Measurements from ENCODE around the gene DNAJB9.
"Not testable (repeated sequence)": the region's sequence is repeated elsewhere in the genome, so short reads cannot be mapped to it uniquely, and the experiment has no call there.

Gene DNAJB9

DNA sequence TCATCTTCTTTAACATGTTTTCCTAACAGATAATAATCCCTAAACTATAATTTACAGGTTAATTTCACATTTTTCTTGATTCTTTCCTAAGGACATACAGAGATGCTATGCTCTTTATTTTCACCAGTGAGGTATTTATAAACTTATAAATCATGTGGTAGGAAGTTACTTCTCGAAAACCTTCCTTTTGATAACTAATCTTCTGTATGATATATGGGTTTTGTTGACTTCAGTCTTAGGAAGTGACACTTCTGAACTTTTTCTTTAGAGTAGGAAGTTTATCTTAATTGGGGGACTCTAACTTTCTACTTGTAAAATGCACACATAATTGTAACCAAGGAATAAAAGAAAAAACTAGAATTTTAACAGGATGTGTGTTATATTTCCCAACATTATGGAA, 33.9 kb upstream of the DNAJB9 start:
- H3K4me2 ChIP-seq: no peak overlapping the region; the same call in 1 of the 2 replicates
- no peak for TF ChIP-seq Cebpa-rat (IDR thresholded peaks at IDR 0.05)
- H3K36me3 ChIP-seq: no peaks in the 10 kb centered on the region
- H3K9me3 ChIP-seq: no peaks in the 10 kb centered on the region
- H3K27me3 ChIP-seq: no peaks in the 10 kb centered on the region
- no peak overlapping the region for H3K9ac ChIP-seq
- H4K20me1 ChIP-seq: no peaks in the 10 kb centered on the region
- H3K4me1 ChIP-seq: peaks cover 10% of the 10 kb centered on the region
- no peak overlapping the region for H3K27ac ChIP-seq
- no peak overlapping the region for H3K4me3 ChIP-seq

DNA sequence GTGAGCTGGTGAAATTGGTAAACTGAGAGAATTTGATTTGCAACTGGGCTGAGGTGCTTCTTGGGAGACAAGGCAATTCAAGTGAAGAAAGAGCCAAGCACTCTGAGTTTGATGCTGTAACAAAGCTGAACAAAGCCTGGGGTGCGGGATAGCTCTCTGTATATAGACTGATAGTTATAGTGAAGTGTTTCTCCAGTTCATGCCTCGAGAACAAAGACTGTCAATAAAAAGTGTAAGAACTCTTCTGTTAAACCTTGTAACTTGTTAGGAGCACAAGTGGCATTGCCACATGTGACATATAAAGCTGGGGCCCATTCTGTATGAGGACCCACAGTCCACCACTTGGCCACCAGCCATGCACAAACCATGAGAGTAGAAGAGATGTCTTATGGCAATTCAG, 32.4 kb upstream of the DNAJB9 start:
- TF ChIP-seq Cebpa-rat (IDR thresholded peaks at IDR 0.05): no peak
- no peaks in the 10 kb centered on the region for H3K27me3 ChIP-seq
- peaks cover 10% of the 10 kb centered on the region for H3K4me1 ChIP-seq
- no peak overlapping the region for H3K27ac ChIP-seq
- H4K20me1 ChIP-seq: no peaks in the 10 kb centered on the region
- H3K9me3 ChIP-seq: no peaks in the 10 kb centered on the region
- no peaks in the 10 kb centered on the region for H3K36me3 ChIP-seq
- no peak overlapping the region for H3K9ac ChIP-seq
- no peak overlapping the region for H3K4me3 ChIP-seq
- H3K4me2 ChIP-seq: no peak overlapping the region

DNA sequence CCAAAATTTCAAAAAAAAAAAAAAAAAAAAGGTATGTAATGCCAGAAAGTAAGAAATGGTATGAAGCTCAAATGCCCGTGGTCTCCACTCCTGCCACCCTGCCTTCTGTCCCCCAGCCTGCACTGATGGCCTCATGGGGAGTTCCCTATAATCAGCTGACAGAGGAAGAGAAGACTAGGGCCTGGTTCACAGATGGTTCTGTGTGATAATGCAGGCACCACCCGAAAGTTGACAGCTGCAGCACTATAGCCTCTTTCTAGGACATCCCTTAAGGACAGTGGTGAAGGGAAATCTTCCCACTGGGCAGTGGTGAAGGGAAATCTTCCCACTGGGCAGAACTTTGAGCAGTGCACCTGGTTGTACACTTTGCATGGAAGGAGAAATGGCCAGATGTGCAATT, 31.4 kb upstream of the DNAJB9 start:
- H3K9ac ChIP-seq: not testable (repeated sequence)

DNA sequence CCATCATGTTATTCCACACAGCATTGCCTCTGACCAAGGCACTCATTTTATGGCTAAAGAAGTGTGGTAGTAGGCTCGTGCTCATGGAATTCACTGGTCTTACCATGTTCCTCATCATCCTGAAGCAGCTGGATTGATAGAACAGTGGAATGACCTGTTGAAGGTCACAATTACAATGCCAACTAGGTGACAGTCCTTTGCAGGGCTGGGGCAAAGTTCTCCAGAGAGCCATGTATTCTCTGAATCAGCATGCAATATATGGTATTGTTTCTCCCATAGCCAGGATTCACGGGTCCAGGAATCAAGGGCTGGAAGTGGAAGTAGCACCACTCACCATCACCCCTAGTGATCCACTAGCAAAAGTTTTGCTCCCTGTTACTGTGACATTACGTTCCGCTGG, 31.0 kb upstream of the DNAJB9 start:
- H4K20me1 ChIP-seq, H3K9me3 ChIP-seq, H3K4me1 ChIP-seq, H3K9ac ChIP-seq, H3K4me2 ChIP-seq, H3K4me3 ChIP-seq, H3K36me3 ChIP-seq, H3K27ac ChIP-seq, H3K27me3 ChIP-seq: not testable (repeated sequence)

More for the DNA sequence above, 31.4 kb upstream of the DNAJB9 start:
- H3K27ac ChIP-seq, H3K27me3 ChIP-seq, H3K36me3 ChIP-seq, H3K4me3 ChIP-seq, H3K9me3 ChIP-seq, H3K4me2 ChIP-seq, H4K20me1 ChIP-seq, H3K4me1 ChIP-seq: not testable (repeated sequence)

DNA sequence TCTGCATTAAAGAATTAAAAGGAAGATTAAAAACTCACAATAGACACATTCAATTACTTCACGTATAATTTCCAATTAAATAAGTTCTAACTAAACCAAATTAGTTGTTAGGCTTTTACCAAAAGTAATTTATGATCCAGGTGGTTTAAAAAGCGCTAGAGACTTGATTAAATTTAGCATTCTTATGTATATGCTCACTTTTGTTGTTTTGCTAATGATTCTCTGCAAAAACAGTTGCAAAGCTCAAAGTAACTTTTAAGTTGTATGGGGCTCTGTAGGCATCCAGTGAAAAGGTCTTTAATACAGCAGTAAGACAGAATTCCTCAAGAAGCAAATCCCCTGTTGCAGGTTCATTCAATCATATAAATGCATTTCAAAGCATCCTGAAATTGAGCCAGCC, 28.2 kb upstream of the DNAJB9 start:
- no peak for TF ChIP-seq Cebpa-rat (IDR thresholded peaks at IDR 0.05)
- no peak overlapping the region for H3K4me2 ChIP-seq
- no peaks in the 10 kb centered on the region for H4K20me1 ChIP-seq
- no peaks in the 10 kb centered on the region for H3K36me3 ChIP-seq
- no peak overlapping the region for H3K27ac ChIP-seq
- H3K27me3 ChIP-seq: no peaks in the 10 kb centered on the region
- no peaks in the 10 kb centered on the region for H3K9me3 ChIP-seq
- H3K4me1 ChIP-seq: no peaks in the 10 kb centered on the region
- no peak overlapping the region for H3K9ac ChIP-seq
- H3K4me3 ChIP-seq: no peak overlapping the region

DNA sequence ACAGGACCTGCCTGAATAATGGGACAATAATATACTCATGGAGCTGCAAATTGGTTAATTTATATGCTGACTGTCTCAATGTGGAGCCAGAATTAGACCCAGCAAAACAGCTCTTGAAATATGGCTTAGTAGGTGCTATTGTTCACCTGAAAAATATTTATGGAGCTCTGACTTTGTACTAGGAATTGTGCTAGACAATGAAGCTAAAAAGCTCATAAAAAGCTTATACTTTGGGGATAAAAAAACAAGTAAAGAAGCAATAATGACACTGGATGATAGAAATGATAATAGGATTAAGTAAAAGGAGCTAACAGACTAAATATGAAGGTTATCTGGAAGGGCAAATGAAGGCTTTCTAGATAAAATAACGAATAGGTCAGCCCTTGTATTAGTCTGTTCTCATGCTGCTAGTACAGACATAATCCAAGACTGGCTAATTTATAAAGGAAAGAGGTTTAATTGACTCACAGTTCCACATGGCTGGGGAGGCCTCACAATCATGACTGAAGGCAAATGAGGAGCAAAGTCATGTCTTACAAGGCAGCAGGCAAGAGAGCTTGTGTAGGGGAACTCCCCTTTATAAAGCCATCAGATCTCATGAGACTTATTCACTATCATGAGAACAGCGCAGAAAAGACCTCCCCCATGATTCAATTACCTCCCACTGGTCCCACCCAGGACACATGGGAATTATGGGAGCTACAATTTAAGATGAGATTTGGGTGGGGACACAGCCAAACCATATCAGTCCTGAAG, 21.4 kb upstream of the DNAJB9 start:
- H3K27me3 ChIP-seq, H3K4me3 ChIP-seq, H4K20me1 ChIP-seq, H3K9ac ChIP-seq, H3K4me2 ChIP-seq, H3K27ac ChIP-seq, H3K36me3 ChIP-seq, H3K9me3 ChIP-seq: not testable (repeated sequence)
- H3K4me1 ChIP-seq: peaks cover 12% of the 10 kb centered on the region; the same call in 1 of the 2 replicates

DNA sequence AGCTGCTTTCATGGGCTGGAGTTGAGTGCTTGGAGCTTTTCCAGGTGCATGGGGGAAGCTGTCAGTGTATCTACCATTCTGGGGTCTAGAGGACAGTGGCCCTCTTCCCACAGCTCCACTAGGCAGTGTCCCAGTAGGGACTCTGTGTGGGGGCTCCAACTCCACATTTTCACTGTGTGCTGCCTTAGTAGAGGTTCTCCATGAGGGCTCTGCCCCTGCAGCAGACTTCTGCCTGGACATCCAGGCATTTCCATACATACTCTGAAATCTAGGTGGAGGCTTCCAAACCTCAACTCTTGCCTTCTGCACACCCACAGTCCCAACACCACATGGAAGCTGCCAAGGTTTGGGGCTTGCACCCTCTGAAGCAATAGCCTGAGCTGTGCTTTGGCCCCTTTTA, 13.0 kb upstream of the DNAJB9 start:
- H3K9ac ChIP-seq, H3K27me3 ChIP-seq, H3K4me3 ChIP-seq, H3K27ac ChIP-seq, H4K20me1 ChIP-seq, H3K4me2 ChIP-seq: not testable (repeated sequence)
- H3K4me1 ChIP-seq: peaks cover 11% of the 10 kb centered on the region; the same call in 1 of the 2 replicates
- peaks cover 32% of the 10 kb centered on the region for H3K36me3 ChIP-seq
- peaks cover 32% of the 10 kb centered on the region for H3K9me3 ChIP-seq

DNA sequence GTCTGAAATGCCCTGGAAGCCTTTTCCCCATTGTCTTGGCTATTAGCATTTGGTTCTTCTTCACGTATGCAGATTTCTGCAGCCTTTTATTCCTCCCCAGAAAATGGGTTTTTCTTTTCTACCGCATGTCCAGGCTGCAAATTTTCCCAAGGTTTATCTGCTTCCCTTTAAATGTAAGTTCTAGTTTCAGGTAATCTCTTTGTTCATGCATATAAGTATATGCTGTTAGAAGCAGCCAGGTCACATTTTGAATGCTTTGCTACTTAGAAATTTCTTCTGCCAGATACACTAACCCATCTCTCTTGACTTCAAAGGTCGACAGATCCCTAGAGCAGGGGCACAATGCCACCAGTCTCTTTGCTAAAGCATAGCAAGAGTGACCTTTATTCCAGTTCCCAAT, 12.5 kb upstream of the DNAJB9 start:
- H4K20me1 ChIP-seq: no peaks in the 10 kb centered on the region
- no peak for TF ChIP-seq Cebpa-rat (IDR thresholded peaks at IDR 0.05)
- peaks cover 6% of the 10 kb centered on the region; the same call in 1 of the 2 replicates for H3K4me1 ChIP-seq
- no peak overlapping the region for H3K27ac ChIP-seq
- H3K9me3 ChIP-seq: peaks cover 32% of the 10 kb centered on the region
- no peak overlapping the region for H3K4me2 ChIP-seq
- H3K27me3 ChIP-seq: no peaks in the 10 kb centered on the region
- H3K4me3 ChIP-seq: no peak overlapping the region
- peaks cover 34% of the 10 kb centered on the region for H3K36me3 ChIP-seq
- no peak overlapping the region for H3K9ac ChIP-seq

DNA sequence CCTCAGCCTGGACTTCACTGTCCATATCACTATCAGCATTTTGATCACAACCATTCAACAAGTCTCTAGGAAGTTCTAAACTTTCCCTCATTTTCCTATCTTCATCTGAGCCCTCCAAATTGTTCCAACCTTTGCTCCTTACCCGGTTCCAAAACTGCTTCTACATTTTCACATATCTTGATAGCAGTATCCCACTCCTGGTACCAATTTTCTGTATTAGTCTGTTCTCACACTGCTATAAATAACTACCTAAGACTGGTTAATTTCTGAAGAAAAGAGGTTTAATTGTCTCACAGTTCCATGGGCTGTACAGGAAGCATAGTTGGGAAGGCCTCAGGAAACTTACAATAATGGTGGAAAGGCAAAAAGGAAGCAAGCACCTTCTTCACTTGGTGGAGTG, 12.1 kb upstream of the DNAJB9 start:
- no peak for TF ChIP-seq Cebpa-rat (IDR thresholded peaks at IDR 0.05)
- H3K4me2 ChIP-seq: no peak overlapping the region
- H3K27ac ChIP-seq: no peak overlapping the region
- H3K4me3 ChIP-seq: no peak overlapping the region
- peaks cover 34% of the 10 kb centered on the region for H3K36me3 ChIP-seq
- peaks cover 32% of the 10 kb centered on the region for H3K9me3 ChIP-seq
- H3K27me3 ChIP-seq: no peaks in the 10 kb centered on the region
- no peaks in the 10 kb centered on the region for H4K20me1 ChIP-seq
- peaks cover 2% of the 10 kb centered on the region; the same call in 1 of the 2 replicates for H3K4me1 ChIP-seq
- no peak overlapping the region for H3K9ac ChIP-seq

DNA sequence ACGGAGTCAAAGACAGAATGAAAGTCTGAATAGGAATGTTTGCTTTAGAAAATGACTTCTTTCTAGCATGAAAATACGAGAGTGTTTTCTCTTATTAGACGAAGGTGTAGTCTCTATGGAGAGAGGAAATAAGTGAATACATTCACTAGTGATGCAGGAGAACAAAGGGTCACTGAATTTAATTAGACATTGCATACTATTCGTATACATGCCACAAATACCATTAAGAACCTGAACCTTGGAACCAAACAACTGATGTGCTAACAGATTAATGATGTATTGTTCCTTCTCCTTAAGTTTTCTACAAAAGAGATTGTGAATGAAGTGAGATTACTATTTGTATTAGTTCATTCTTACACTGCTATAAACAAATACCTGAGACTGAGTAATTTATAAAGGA, 10.4 kb upstream of the DNAJB9 start:
- Histone ChIP-seq H3K36me3 (peaks cover 37% of the 10 kb centered on the region), H3K9me3 (peaks cover 32% of the 10 kb centered on the region), H3K27me3 (no peaks in the 10 kb centered on the region), H3K9ac (no peak overlapping the region), H3K4me3 (no peak overlapping the region), H4K20me1 (no peaks in the 10 kb centered on the region), H3K4me2 (no peak overlapping the region), H3K4me1 (no peaks in the 10 kb centered on the region), H3K27ac (no peak overlapping the region)
- TF ChIP-seq Cebpa-rat (IDR thresholded peaks at IDR 0.05): no peak

DNA sequence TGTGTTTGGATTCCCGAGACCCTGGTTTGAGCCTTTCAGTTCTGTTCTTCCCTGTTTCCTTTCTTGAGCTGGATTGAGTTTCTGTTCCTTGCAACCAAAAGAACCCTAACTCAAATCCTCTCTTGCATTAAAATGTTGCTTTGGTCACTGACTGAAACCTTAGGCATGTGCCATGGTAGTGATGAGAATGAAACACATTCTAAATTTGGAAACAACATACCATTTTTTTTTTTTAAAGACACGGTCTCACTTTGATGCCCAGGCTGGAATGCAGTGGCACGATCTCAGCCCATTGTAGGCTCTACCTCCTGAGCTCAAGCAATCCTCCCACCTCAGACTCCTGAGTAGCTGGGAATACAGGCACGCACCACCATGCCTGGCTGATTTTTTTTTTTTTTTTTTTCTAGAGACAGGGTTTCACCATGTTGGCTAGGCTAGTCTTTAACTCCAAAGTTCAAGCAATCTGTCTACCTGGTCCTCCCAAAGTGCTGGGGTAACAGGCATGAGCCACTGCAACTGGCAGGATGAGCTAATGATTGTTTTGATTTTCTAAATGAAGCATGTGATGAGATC, 8.5 kb upstream of the DNAJB9 start:
- Histone ChIP-seq H3K4me2 (no peak overlapping the region), H3K9ac (no peak overlapping the region), H3K36me3 (peaks cover 47% of the 10 kb centered on the region), H3K4me1 (no peaks in the 10 kb centered on the region), H3K27ac (no peak overlapping the region), H4K20me1 (no peaks in the 10 kb centered on the region), H3K27me3 (no peaks in the 10 kb centered on the region), H3K9me3 (peaks cover 20% of the 10 kb centered on the region), H3K4me3 (no peak overlapping the region)
- no peak for TF ChIP-seq Cebpa-rat (IDR thresholded peaks at IDR 0.05)
